Measurements from ENCODE around the gene OR10V1. TPM values are rescaled to one million over a fixed set of nuclear protein-coding genes. Genes with fewer than 3 reads are reported as not detected.
A peak's percentile ranks its signal among the peaks of the same experiment; 100 is the strongest.

OR10V1 gene
- polyA plus RNA-seq, 1 donor = not detected

GRCh38 chr11:59668188-59668949, 45.3 kb downstream of the OR10V1 start:
- peak; percentile 29 for DNase-seq

DNA sequence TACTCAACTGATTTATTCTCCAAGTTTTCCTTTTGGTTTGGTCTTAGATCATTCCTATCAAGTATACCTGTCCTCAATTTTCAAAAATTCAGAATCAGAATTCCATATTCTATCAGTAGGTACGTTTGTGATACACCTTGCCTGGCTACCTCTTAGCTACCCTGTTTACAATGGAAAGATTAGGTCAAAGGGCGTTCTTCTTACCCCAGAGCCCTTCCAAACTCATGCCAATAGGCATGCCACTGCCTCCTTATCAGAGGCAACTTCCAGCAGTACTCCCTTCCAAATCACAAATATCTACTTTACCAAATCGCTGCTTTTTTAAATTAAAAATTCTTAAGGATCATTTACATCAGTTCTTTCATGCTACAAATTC, 45.8 kb downstream of the OR10V1 start:
- no peak for DNase-seq

DNA sequence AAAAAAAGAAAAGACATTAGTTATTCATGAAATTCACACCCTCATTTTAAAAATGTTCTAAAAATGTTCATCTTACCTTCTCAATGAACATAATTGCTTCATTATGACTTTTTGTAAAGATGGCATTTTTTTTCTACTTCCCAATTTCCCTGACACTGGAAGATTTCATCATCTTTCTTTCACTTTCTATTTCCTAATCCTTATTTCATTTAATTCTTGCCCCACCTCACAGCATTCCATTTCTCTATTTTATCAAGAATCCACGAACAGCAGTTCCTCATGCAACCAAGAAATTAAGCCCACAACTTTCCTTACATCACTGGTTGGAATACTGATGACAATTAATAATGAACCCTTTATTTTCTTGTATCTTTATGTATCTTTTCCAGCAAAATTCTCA, 46.7 kb downstream of the OR10V1 start:
- DNase-seq = no peak

Other genes with a start within 250 kb of the OR10V1 start
- gene OR4D10, start 240.5 kb downstream of the OR10V1 start, polyA plus RNA-seq (ENCODE audit: insufficient read length) = not detected
- not detected for gene OR4D11, start 210.3 kb downstream of the OR10V1 start, polyA plus RNA-seq (ENCODE audit: insufficient read length)
- gene OR4D9, start 202.3 kb downstream of the OR10V1 start, polyA plus RNA-seq (ENCODE audit: insufficient read length) = 0.07 TPM
- gene OSBP, start 98.1 kb downstream of the OR10V1 start, polyA plus RNA-seq (ENCODE audit: insufficient read length) = 61.6 TPM
- gene PATL1, start 44.8 kb downstream of the OR10V1 start, polyA plus RNA-seq (ENCODE audit: insufficient read length) = 55.0 TPM
- gene STX3, start 41.5 kb upstream of the OR10V1 start, polyA plus RNA-seq (ENCODE audit: insufficient read length) = 78.8 TPM
- gene MRPL16, start 96.9 kb upstream of the OR10V1 start, polyA plus RNA-seq (ENCODE audit: insufficient read length) = 60.4 TPM
- 0.20 TPM for gene CBLIF, start 131.7 kb upstream of the OR10V1 start, polyA plus RNA-seq (ENCODE audit: insufficient read length)
- gene TCN1, start 152.6 kb upstream of the OR10V1 start, polyA plus RNA-seq (ENCODE audit: insufficient read length) = not detected
- gene OOSP3, start 164.9 kb upstream of the OR10V1 start, polyA plus RNA-seq (ENCODE audit: insufficient read length) = not detected
- 0.35 TPM for gene OOSP1, start 224.6 kb upstream of the OR10V1 start, polyA plus RNA-seq (ENCODE audit: insufficient read length)